ENCODE measurements around the gene KIF26A. TPM values are rescaled to one million over a fixed set of nuclear protein-coding genes. Genes with fewer than 3 reads are reported as not detected.

The KIF26A gene
- total RNA-seq, 4 donors from 2014 or later, result 0.59 to 3.3 (median 1.5) TPM

DNA sequence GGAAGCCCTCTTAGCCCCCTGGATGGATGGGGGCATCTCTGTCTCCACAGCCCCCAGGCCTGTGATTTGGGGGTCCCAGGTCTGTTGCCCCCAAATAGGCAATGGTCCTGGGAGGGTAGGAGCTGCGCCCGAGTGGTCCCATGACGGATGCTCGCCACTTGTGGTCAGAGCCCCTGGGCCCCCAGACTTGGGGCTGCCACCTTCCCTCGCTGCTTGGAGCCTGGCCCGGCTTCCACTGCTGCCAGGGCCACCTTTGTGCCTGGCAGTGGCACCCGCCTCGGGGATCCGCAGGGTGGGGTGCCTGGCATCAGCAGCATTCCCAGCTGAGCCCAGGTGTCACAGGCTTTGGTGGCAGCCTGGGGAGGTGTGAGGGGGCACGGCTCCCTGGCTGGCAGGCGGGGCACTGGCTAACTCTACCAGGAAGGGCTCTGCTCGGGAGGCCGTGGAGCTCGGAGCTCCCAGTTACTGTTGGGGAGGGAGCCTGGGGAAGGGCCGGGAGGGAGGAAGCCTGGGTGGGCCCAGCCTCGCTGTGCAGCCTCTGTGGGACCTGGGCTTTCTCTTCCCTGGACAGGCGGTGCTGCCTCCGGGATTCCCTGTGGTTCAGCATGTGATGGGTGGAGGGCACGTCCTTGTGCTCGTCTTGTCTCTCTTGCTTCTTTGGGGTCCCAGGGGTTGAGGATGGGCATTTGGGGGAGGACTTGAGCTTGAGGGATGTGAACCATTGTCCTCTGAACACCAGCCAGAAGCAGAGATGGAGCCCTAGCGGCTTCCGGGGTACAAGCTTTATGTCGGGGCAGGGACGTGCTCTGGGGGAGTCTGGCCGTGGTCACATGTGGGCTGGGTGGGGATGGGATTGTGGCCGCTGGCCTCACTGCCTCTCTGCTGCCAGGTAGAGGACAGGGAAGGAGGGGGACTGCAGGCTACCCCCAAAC is 5.4 kb downstream of the KIF26A start:
- Histone ChIP-seq H3K36me3 (no peaks in the 10 kb centered on the region), H3K4me1 (no peaks in the 10 kb centered on the region), H3K4me3 (no peak overlapping the region), H3K27me3 (peaks cover 9 to 13% (median 12%) of the 10 kb centered on the region in 3 donors), H3K27ac (no peak overlapping the region), H3K9me3 (no peaks in the 10 kb centered on the region)
- TF ChIP-seq, protein P1, sequence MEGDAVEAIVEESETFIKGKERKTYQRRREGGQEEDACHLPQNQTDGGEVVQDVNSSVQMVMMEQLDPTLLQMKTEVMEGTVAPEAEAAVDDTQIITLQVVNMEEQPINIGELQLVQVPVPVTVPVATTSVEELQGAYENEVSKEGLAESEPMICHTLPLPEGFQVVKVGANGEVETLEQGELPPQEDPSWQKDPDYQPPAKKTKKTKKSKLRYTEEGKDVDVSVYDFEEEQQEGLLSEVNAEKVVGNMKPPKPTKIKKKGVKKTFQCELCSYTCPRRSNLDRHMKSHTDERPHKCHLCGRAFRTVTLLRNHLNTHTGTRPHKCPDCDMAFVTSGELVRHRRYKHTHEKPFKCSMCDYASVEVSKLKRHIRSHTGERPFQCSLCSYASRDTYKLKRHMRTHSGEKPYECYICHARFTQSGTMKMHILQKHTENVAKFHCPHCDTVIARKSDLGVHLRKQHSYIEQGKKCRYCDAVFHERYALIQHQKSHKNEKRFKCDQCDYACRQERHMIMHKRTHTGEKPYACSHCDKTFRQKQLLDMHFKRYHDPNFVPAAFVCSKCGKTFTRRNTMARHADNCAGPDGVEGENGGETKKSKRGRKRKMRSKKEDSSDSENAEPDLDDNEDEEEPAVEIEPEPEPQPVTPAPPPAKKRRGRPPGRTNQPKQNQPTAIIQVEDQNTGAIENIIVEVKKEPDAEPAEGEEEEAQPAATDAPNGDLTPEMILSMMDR (IDR thresholded peaks at IDR 0.05 in 4 of 5, conservative IDR thresholded peaks at IDR 0.05 in 1 of 5), result no peak
- no peak for TF ChIP-seq POLR2A (IDR thresholded peaks at IDR 0.05)
- in situ Hi-C loops (cut with MboI; ENCODE audit: low sequenced_read_pairs in 4 of 4), result loop anchor here in 3 of 4 donors (25.0 kb wide), 2 partner anchors 419 to 494 kb away; no protein-coding TSS in a partner anchor
- no peak for ATAC-seq
- DNase-seq, result no peak
- intact Hi-C loops (cut with DNase I; ENCODE audit: low total_unique reads), result no loop called here

DNA sequence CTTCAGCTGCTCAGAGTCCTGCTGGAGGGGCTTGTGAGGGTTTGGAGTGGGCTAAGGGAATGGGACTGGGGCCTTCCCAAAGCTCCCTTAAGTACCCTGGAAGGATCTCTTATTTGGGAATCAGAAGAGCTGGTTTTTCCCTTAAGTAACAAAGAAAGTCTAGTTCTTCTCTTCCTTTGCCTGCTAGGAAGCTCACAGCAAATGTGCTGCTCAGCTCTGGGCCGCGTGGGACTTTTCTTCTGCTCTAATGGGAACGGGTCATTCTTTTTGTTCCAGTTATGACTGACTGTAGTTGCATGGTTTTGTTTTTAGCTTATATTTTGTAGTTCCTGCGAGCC is 6.0 kb downstream of the KIF26A start:
- H3K4me3 ChIP-seq, result no peak overlapping the region
- peaks cover 6 to 8% (median 7%) of the 10 kb centered on the region in 3 donors for H3K27me3 ChIP-seq
- no peak for ATAC-seq
- H3K4me1 ChIP-seq, result no peaks in the 10 kb centered on the region
- DNase-seq, result no peak
- TF ChIP-seq POLR2A (IDR thresholded peaks at IDR 0.05), result no peak
- TF ChIP-seq, protein P1 (IDR thresholded peaks at IDR 0.05 in 4 of 5, conservative IDR thresholded peaks at IDR 0.05 in 1 of 5), result no peak
- H3K27ac ChIP-seq, result no peak overlapping the region
- no peaks in the 10 kb centered on the region for H3K36me3 ChIP-seq
- intact Hi-C loops (cut with DNase I; ENCODE audit: low total_unique reads) (no loop called here), in situ Hi-C loops (cut with MboI; ENCODE audit: low sequenced_read_pairs in 4 of 4) (loop anchor here in 3 of 4 donors (25.0 kb wide), 2 partner anchors 418 to 493 kb away; no protein-coding TSS in a partner anchor)
- H3K9me3 ChIP-seq, result no peaks in the 10 kb centered on the region

DNA sequence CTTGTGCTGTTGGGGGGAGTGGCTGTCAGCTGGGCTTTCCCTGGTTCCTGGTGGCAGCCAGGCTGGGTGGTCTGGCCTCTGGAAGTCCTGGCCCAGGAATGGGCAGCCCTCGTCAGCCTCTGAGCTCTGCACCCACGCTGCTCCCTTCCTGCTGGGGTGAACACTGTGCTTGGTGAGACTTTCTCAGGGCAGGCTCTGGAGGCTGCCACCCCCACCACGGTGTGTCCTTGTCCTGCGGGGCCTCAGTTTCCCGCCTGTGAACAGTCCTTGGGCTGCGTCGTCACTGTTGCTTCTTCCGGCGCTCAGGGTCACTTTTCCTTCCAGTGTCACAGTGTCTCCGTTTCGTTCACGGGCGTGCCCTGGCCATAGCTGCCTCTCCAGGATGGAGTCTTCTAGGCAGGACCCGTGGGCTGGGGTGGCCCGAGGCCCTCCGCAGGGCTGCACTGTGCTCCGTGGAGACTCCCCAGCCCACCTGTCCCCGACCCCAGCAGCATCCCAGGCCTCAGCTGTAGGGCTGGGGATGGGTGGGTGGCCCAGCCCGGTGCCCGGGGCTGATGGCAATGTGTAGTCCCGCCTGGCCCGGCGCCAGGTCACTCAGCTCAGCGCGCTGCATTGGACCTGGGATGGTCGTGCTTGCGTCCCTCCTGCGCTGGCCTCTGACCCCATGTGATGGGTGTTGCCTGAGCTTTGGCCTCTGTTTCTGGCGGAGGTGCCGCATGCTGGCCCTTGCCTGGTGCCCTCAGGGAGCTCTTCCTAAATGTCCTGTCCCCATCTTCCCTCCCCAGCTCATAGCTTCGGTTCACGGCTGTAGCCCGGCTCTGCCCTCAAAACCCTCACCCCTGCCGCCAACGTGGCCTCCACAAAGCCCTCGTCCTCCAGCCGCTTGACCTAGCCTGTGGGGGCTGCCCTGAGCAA is 6.8 kb downstream of the KIF26A start:
- peaks cover 0 to under 1% (median 0%) of the 10 kb centered on the region in 3 donors for H3K27me3 ChIP-seq
- DNase-seq (no peak), ATAC-seq (no peak)
- no peak overlapping the region for H3K4me3 ChIP-seq
- no peaks in the 10 kb centered on the region for H3K36me3 ChIP-seq
- no peak for TF ChIP-seq POLR2A (IDR thresholded peaks at IDR 0.05)
- TF ChIP-seq, protein P1 (IDR thresholded peaks at IDR 0.05 in 4 of 5, conservative IDR thresholded peaks at IDR 0.05 in 1 of 5), result no peak
- intact Hi-C loops (cut with DNase I; ENCODE audit: low total_unique reads) (no loop called here), in situ Hi-C loops (cut with MboI; ENCODE audit: low sequenced_read_pairs in 4 of 4) (loop anchor here in 3 of 4 donors (25.0 kb wide), 2 partner anchors 417 to 492 kb away; no protein-coding TSS in a partner anchor)
- no peaks in the 10 kb centered on the region for H3K9me3 ChIP-seq
- no peaks in the 10 kb centered on the region for H3K4me1 ChIP-seq
- H3K27ac ChIP-seq, result no peak overlapping the region

DNA sequence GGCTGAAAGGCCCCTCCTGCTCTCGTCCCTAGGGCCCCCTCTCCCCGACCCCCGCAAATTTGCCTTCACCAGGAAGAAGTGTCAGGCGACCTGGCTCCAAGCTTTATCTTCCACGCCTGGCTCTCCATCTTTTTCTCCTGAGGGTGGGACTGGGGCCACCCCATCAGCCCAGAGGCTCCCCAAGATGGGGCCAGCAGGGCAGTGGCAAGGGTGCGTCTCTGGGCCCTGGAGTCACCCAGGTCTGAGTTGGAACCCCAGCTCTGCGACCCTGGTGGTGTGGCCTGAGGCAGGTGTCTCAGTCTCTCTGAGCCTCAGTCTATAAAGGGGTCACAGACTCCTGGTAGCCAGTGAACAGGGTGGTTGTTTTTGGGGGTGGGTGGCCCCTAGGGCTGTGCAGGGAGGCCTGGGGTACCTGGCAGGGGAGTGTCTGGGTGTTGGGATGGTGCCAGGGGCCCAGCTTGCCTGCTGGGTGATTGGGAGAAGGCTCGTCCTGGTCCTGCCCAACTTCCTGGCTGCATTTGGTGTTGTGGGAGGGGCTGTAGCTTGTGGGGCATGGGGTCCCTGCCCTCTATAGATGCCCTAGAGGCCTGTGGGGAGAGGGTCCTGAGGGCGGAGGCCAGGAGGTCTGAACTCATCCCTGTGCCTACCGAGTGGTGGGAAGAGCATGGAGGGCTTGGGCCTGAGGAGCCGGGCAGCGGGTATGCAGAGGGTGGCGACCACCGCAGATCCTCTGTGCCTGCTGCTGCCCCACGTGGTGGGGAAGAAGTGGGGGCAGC is 7.6 kb downstream of the KIF26A start:
- intact Hi-C loops (cut with DNase I; ENCODE audit: low total_unique reads), result no loop called here
- Histone ChIP-seq H3K4me3 (no peak overlapping the region), H3K9me3 (no peaks in the 10 kb centered on the region), H3K27ac (no peak overlapping the region), H3K4me1 (no peaks in the 10 kb centered on the region), H3K27me3 (peaks cover 0 to 8% (median 0%) of the 10 kb centered on the region in 3 donors), H3K36me3 (no peaks in the 10 kb centered on the region)
- DNase-seq, result no peak
- TF ChIP-seq POLR2A (IDR thresholded peaks at IDR 0.05), result no peak
- TF ChIP-seq, protein P1 (IDR thresholded peaks at IDR 0.05 in 4 of 5, conservative IDR thresholded peaks at IDR 0.05 in 1 of 5), result no peak
- in situ Hi-C loops (cut with MboI; ENCODE audit: low sequenced_read_pairs in 4 of 4), result loop anchor here in 3 of 4 donors (25.0 kb wide), 2 partner anchors 416 to 491 kb away; no protein-coding TSS in a partner anchor
- ATAC-seq, result no peak
